ENCODE data around the gene PLP2. TPM values are rescaled to one million over a fixed set of nuclear protein-coding genes. Genes with fewer than 3 reads are reported as not detected.

The PLP2 gene
- total and polyA plus RNA-seq, 2 donors (not counting 1 experiment from before 2014, with no cell fraction given) = 23.3 to 212 TPM

DNA sequence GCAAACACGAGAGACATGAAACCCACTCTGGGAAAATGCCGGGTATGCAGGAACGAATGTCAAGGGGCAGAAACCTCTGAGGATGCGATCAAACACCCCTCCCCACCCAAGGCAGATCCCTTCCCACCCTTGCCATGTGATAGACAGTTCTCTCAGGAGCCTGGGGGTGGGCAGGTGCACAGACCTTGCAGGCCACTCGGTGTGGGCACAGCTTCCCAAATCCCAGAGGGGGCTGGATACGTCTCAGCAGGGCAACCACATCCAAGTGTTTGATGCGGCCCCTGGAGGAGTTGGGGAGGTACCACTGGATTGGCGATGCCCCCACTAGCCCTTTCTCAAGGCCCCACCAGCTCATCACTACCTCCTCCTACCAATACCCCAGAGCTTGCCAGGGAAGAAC lies 38.7 kb downstream of the PLP2 start:
- Histone ChIP-seq H3K4me3 (replicated peaks in 1 of 4; ENCODE audit: control extremely low read depth in 1 of 4, insufficient read depth in 1 of 4, low read depth in 3 of 4, low read length in 4 of 4) (no peak overlapping the region), H3K9me3 (ENCODE audit: control insufficient read depth, insufficient read depth, low read depth, low read length) (no peaks in the 10 kb centered on the region), H3K79me2 (ENCODE audit: control insufficient read depth, insufficient read depth, low read length) (no peaks in the 10 kb centered on the region), H3K4me2 (ENCODE audit: extremely low read depth, insufficient read depth, low read length) (no peak overlapping the region), H3K27ac (ENCODE audit: insufficient read depth, low read length) (no peak overlapping the region), H3K9ac (ENCODE audit: insufficient read depth, low read length) (no peak overlapping the region), H3K4me1 (ENCODE audit: control insufficient read depth, extremely low read depth, insufficient read depth, low read length) (no peaks in the 10 kb centered on the region), H3K27me3 (ENCODE audit: control insufficient read depth, insufficient read depth, low read length) (no peaks in the 10 kb centered on the region), H2AFZ (ENCODE audit: low read length) (no peak overlapping the region), H4K20me1 (ENCODE audit: control insufficient read depth, extremely low read depth, insufficient read depth, low read length) (no peaks in the 10 kb centered on the region), H3K36me3 (ENCODE audit: control insufficient read depth, insufficient read depth, low read length) (no peaks in the 10 kb centered on the region)
- DNase-seq (ENCODE audit: low read depth in 2 of 2) = no peak
- TF ChIP-seq, protein P1, sequence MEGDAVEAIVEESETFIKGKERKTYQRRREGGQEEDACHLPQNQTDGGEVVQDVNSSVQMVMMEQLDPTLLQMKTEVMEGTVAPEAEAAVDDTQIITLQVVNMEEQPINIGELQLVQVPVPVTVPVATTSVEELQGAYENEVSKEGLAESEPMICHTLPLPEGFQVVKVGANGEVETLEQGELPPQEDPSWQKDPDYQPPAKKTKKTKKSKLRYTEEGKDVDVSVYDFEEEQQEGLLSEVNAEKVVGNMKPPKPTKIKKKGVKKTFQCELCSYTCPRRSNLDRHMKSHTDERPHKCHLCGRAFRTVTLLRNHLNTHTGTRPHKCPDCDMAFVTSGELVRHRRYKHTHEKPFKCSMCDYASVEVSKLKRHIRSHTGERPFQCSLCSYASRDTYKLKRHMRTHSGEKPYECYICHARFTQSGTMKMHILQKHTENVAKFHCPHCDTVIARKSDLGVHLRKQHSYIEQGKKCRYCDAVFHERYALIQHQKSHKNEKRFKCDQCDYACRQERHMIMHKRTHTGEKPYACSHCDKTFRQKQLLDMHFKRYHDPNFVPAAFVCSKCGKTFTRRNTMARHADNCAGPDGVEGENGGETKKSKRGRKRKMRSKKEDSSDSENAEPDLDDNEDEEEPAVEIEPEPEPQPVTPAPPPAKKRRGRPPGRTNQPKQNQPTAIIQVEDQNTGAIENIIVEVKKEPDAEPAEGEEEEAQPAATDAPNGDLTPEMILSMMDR (conservative IDR thresholded peaks at IDR 0.05 in 1 of 2, IDR thresholded peaks at IDR 0.05 in 1 of 2; ENCODE audit: low read depth in 1 of 2, low read length in 2 of 2) = no peak
- TF ChIP-seq EZH2 (IDR thresholded peaks at IDR 0.05; ENCODE audit: low read length, missing control alignments) = no peak

- H3K27ac ChIP-seq (ENCODE audit: insufficient read depth, low read length) = no peak overlapping the region
- H3K79me2 ChIP-seq (ENCODE audit: control insufficient read depth, insufficient read depth, low read length) = no peaks in the 10 kb centered on the region
- H3K9ac ChIP-seq (ENCODE audit: insufficient read depth, low read length) = no peak overlapping the region
- no peaks in the 10 kb centered on the region for H4K20me1 ChIP-seq (ENCODE audit: control insufficient read depth, extremely low read depth, insufficient read depth, low read length)
- no peak overlapping the region for H2AFZ ChIP-seq (ENCODE audit: low read length)
- H3K27me3 ChIP-seq (ENCODE audit: control insufficient read depth, insufficient read depth, low read length) = no peaks in the 10 kb centered on the region
- no peak for DNase-seq (ENCODE audit: low read depth in 2 of 2)
- TF ChIP-seq, protein P1 (conservative IDR thresholded peaks at IDR 0.05 in 1 of 2, IDR thresholded peaks at IDR 0.05 in 1 of 2; ENCODE audit: low read depth in 1 of 2, low read length in 2 of 2) = no peak
- TF ChIP-seq EZH2 (IDR thresholded peaks at IDR 0.05; ENCODE audit: low read length, missing control alignments) = no peak
- H3K9me3 ChIP-seq (ENCODE audit: control insufficient read depth, insufficient read depth, low read depth, low read length) = no peaks in the 10 kb centered on the region
- H3K36me3 ChIP-seq (ENCODE audit: control insufficient read depth, insufficient read depth, low read length) = no peaks in the 10 kb centered on the region
- H3K4me3 ChIP-seq (replicated peaks in 1 of 4; ENCODE audit: control extremely low read depth in 1 of 4, insufficient read depth in 1 of 4, low read depth in 3 of 4, low read length in 4 of 4) = no peak overlapping the region
- no peak overlapping the region for H3K4me2 ChIP-seq (ENCODE audit: extremely low read depth, insufficient read depth, low read length)
- no peaks in the 10 kb centered on the region for H3K4me1 ChIP-seq (ENCODE audit: control insufficient read depth, extremely low read depth, insufficient read depth, low read length)
Measured at GRCh38 chrX:49211074-49211473, 39.4 kb downstream of the PLP2 start.

- H3K9ac ChIP-seq (ENCODE audit: insufficient read depth, low read length) = no peak overlapping the region
- H3K27me3 ChIP-seq (ENCODE audit: control insufficient read depth, insufficient read depth, low read length) = no peaks in the 10 kb centered on the region
- H3K9me3 ChIP-seq (ENCODE audit: control insufficient read depth, insufficient read depth, low read depth, low read length) = no peaks in the 10 kb centered on the region
- no peak overlapping the region for H3K27ac ChIP-seq (ENCODE audit: insufficient read depth, low read length)
- no peak for DNase-seq (ENCODE audit: low read depth in 2 of 2)
- TF ChIP-seq, protein P1 (conservative IDR thresholded peaks at IDR 0.05 in 1 of 2, IDR thresholded peaks at IDR 0.05 in 1 of 2; ENCODE audit: low read depth in 1 of 2, low read length in 2 of 2) = no peak
- TF ChIP-seq EZH2 (IDR thresholded peaks at IDR 0.05; ENCODE audit: low read length, missing control alignments) = no peak
- H3K4me2 ChIP-seq (ENCODE audit: extremely low read depth, insufficient read depth, low read length) = no peak overlapping the region
- no peaks in the 10 kb centered on the region for H3K4me1 ChIP-seq (ENCODE audit: control insufficient read depth, extremely low read depth, insufficient read depth, low read length)
- H3K36me3 ChIP-seq (ENCODE audit: control insufficient read depth, insufficient read depth, low read length) = no peaks in the 10 kb centered on the region
- H4K20me1 ChIP-seq (ENCODE audit: control insufficient read depth, extremely low read depth, insufficient read depth, low read length) = no peaks in the 10 kb centered on the region
- H2AFZ ChIP-seq (ENCODE audit: low read length) = no peak overlapping the region
- no peak overlapping the region for H3K4me3 ChIP-seq (replicated peaks in 1 of 4; ENCODE audit: control extremely low read depth in 1 of 4, insufficient read depth in 1 of 4, low read depth in 3 of 4, low read length in 4 of 4)
- no peaks in the 10 kb centered on the region for H3K79me2 ChIP-seq (ENCODE audit: control insufficient read depth, insufficient read depth, low read length)
Measured at GRCh38 chrX:49212209-49212608, 40.5 kb downstream of the PLP2 start.
